Mesenchymal stem cell (in vitro differentiated cells and primary cell): ENCODE measurements around the gene SNRPE. TPM values are rescaled to one million over a fixed set of nuclear protein-coding genes. Genes with fewer than 3 reads are reported as not detected.

Source experiments
- DNase-seq: peaks from one replicate; pipeline ENCODE4 v3.0.0-alpha.2; 2013
- H2AFZ ChIP-seq: one replicate; pipeline ENCODE4 v1.6.1; 2013; ENCODE audit warnings: low read depth, mild to moderate bottlenecking, control low read depth, inconsistent platforms, low read length, moderate library complexity
- H2AK5ac ChIP-seq: 2 replicates; pipeline ENCODE4 v1.6.1; 2013; ENCODE audit warnings: low read length, moderate library complexity, mild to moderate bottlenecking, inconsistent platforms; ENCODE audit not compliant: severe bottlenecking
- H2BK120ac ChIP-seq: one replicate; pipeline ENCODE4 v1.6.1; 2013; ENCODE audit warnings: low read depth, mild to moderate bottlenecking, inconsistent platforms, low read length, moderate library complexity
- H2BK12ac ChIP-seq, 2 experiments: one replicate each; pipeline ENCODE4 v1.6.1; 2013; ENCODE audit warnings: inconsistent platforms in 2 of 2, low read length in 2 of 2, mild to moderate bottlenecking in 2 of 2, moderate library complexity in 2 of 2, control low read depth in 1 of 2
- H2BK15ac ChIP-seq: one replicate; pipeline ENCODE4 v1.6.1; 2013; ENCODE audit warnings: mild to moderate bottlenecking, low read depth, inconsistent platforms; ENCODE audit not compliant: poor library complexity, severe bottlenecking
- H2BK5ac ChIP-seq: 2 replicates; pipeline ENCODE4 v1.6.1; 2013; ENCODE audit warnings: low read depth, mild to moderate bottlenecking, low read length, control low read depth, inconsistent platforms; ENCODE audit not compliant: poor library complexity, severe bottlenecking
- H3K14ac ChIP-seq, 2 experiments: one replicate each; pipeline ENCODE4 v1.6.1; 2013; ENCODE audit warnings: inconsistent platforms in 2 of 2, low read length in 2 of 2, control low read depth in 1 of 2, mild to moderate bottlenecking in 1 of 2, moderate library complexity in 1 of 2
- H3K18ac ChIP-seq, 2 experiments: one replicate each; pipeline ENCODE4 v1.6.1; 2013; ENCODE audit warnings: inconsistent platforms in 2 of 2, low read length in 2 of 2, control low read depth in 1 of 2, low read depth in 1 of 2, mild to moderate bottlenecking in 1 of 2
- H3K23ac ChIP-seq, 2 experiments: one replicate each; pipeline ENCODE4 v1.6.1; 2013; ENCODE audit warnings: inconsistent platforms in 2 of 2, low read length in 2 of 2, mild to moderate bottlenecking in 2 of 2, moderate library complexity in 2 of 2, control low read depth in 1 of 2
- H3K27ac ChIP-seq: 2 replicates; pipeline ENCODE4 v1.5.1; 2013; ENCODE audit warnings: mild to moderate bottlenecking, moderate library complexity, low read length, control low read depth, inconsistent platforms; ENCODE audit not compliant: poor library complexity, severe bottlenecking
- H3K27me3 ChIP-seq, 2 experiments: 2 replicates each; pipeline versions ENCODE4 v1.6.1 to v1.7.0; 2013; ENCODE audit warnings: low read length in 2 of 2, mild to moderate bottlenecking in 2 of 2, moderate library complexity in 2 of 2, control low read depth in 1 of 2, inconsistent platforms in 1 of 2; ENCODE audit not compliant: control insufficient read depth in 1 of 2, insufficient read depth in 1 of 2
- H3K36me3 ChIP-seq, 2 experiments: 2 replicates each; pipeline versions ENCODE4 v1.6.1 to v1.7.0; 2013; ENCODE audit warnings: low read length in 2 of 2, control low read depth in 1 of 2, inconsistent platforms in 1 of 2, low read depth in 1 of 2, mild to moderate bottlenecking in 1 of 2; ENCODE audit not compliant: insufficient read depth in 2 of 2, control insufficient read depth in 1 of 2
- H3K4ac ChIP-seq, 2 experiments: one replicate each; pipeline ENCODE4 v1.6.1; 2013; ENCODE audit warnings: inconsistent platforms in 2 of 2, low read length in 2 of 2, mild to moderate bottlenecking in 2 of 2, moderate library complexity in 2 of 2, control low read depth in 1 of 2, low read depth in 1 of 2
- H3K4me1 ChIP-seq: 2 replicates; pipeline ENCODE4 v1.6.1; 2013; ENCODE audit warnings: low read depth, low read length, control low read depth; ENCODE audit not compliant: control insufficient read depth, insufficient read depth
- H3K4me2 ChIP-seq: 2 replicates; pipeline ENCODE4 v1.6.1; 2013; ENCODE audit warnings: low read length, mild to moderate bottlenecking, inconsistent platforms; ENCODE audit not compliant: poor library complexity, severe bottlenecking
- H3K4me3 ChIP-seq, 2 experiments: 2 replicates each; pipeline versions ENCODE4 v1.5.1 to v1.7.0; 2013; ENCODE audit warnings: low read length in 2 of 2, mild to moderate bottlenecking in 2 of 2, control low read depth in 1 of 2, low read depth in 1 of 2; ENCODE audit not compliant: insufficient read depth in 1 of 2
- H3K79me1 ChIP-seq: replicated peaks from 2 replicates; pipeline ENCODE4 v1.6.1; 2013; ENCODE audit warnings: mild to moderate bottlenecking, control low read depth, low read length, inconsistent platforms; ENCODE audit not compliant: poor library complexity, severe bottlenecking
- H3K9ac ChIP-seq: 2 replicates; pipeline ENCODE4 v1.7.0; 2013; ENCODE audit warnings: mild to moderate bottlenecking, low read length, moderate library complexity
- H3K9me3 ChIP-seq: 2 replicates; pipeline ENCODE4 v1.7.0; 2013; ENCODE audit warnings: mild to moderate bottlenecking, low read length; ENCODE audit not compliant: control insufficient read depth
- H4K8ac ChIP-seq: one replicate; pipeline ENCODE4 v1.6.1; 2013; ENCODE audit warnings: inconsistent platforms, mild to moderate bottlenecking, low read length, moderate library complexity
- H4K91ac ChIP-seq: one replicate; pipeline ENCODE4 v1.6.1; 2013; ENCODE audit warnings: mild to moderate bottlenecking, low read length, inconsistent platforms
- WGBS: methylation state at CpG from one replicate; pipeline ENCODE4 v1.1.7; 2013; ENCODE audit warnings: mixed read lengths; 5-methylcytosine and 5-hydroxymethylcytosine counted together
- polyA plus RNA-seq, 2 experiments: library from polyadenylated mRNA; stranded (reverse); fragments of 200-250 nt; gene quantifications; one replicate each; pipeline ENCODE4 v1.2.3, GENCODE V29; 2013

The SNRPE gene
- 221 TPM for polyA plus RNA-seq (2013, experiment 1 of 2)
- 233 TPM for polyA plus RNA-seq (2013, experiment 2 of 2)

DNA sequence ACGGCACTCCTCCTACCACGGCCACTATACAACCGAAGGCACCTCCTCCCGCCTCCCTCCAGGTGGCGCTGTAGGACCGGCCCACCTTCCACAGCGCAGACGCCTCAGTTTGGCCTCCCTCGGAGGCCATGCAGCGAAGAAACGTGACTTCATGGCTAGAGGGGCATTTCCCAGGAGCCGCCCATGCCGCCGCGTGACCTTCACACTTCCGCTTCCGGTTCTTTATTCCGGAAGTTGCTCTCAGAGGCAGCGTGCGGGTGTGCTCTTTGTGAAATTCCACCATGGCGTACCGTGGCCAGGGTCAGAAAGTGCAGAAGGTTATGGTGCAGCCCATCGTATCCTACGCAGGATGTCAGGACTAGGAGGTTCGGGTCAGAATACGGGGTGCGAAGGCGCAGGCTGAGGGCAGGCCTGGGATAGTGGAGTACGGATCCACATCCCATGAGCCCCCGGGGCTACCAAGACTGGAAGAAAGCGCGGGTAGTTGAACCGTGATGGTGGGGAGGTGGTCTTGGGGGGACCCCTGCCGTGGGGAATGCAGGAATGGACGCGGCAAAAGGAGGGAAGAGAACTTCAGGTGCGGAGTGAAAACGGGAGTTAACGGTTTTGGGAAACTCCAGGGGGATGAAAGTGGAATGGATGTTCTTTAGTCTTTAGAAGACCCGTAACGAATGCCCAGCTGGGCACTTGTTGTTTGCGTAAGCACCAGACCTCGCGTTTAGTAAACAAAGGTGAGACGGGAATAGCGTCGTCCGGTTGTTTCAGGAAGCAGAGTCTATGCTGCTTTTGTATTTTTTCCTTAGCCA is at the start of gene SNRPE:
TSS of gene SNRPE (plus strand) at position 221 of the 806 bp plus-strand sequence. CDS start at position 282, 61 bp downstream.
- H3K4ac ChIP-seq, result peak within 1 kb of the TSS; percentile 19 to 77
- H2BK15ac ChIP-seq, result no peak within 1 kb of the TSS
- H2BK12ac ChIP-seq, result peak within 1 kb of the TSS in 1 of 2 experiments; percentile 63
- peak within 1 kb of the TSS; percentile 93 for H4K8ac ChIP-seq
- peak within 1 kb of the TSS; percentile 12 for H2BK120ac ChIP-seq
- peak within 1 kb of the TSS; percentile 50 to 99 for H3K18ac ChIP-seq
- peaks cover 9 to 37% of the 10 kb centered on the region in 2 experiments for H3K36me3 ChIP-seq
- H3K4me1 ChIP-seq, result peaks cover 12% of the 10 kb centered on the region
- peak within 1 kb of the TSS; percentile 91 for H2AFZ ChIP-seq
- under 1% methylated on average over 48 of the region's 48 CpGs for WGBS
- H4K91ac ChIP-seq, result peak within 1 kb of the TSS; percentile 60
- H3K23ac ChIP-seq, result peak within 1 kb of the TSS in 1 of 2 experiments; percentile 23
- no peaks in the 10 kb centered on the region for H3K9me3 ChIP-seq
- peaks cover 6% of the 10 kb centered on the region for H3K79me1 ChIP-seq
- H3K4me3 ChIP-seq, result peak within 1 kb of the TSS; percentile 92 to 98
- H2BK5ac ChIP-seq, result peak within 1 kb of the TSS; percentile 5
- H2AK5ac ChIP-seq, result peak within 1 kb of the TSS; percentile 68
- DNase-seq, result peak; percentile 99
- no peaks in the 10 kb centered on the region for H3K27me3 ChIP-seq
- peak within 1 kb of the TSS in 1 of 2 experiments; percentile 100 for H3K14ac ChIP-seq
- peak within 1 kb of the TSS; percentile 38 for H3K27ac ChIP-seq
- peak within 1 kb of the TSS; percentile 86 for H3K4me2 ChIP-seq
- H3K9ac ChIP-seq, result peak within 1 kb of the TSS; percentile 96

DNA sequence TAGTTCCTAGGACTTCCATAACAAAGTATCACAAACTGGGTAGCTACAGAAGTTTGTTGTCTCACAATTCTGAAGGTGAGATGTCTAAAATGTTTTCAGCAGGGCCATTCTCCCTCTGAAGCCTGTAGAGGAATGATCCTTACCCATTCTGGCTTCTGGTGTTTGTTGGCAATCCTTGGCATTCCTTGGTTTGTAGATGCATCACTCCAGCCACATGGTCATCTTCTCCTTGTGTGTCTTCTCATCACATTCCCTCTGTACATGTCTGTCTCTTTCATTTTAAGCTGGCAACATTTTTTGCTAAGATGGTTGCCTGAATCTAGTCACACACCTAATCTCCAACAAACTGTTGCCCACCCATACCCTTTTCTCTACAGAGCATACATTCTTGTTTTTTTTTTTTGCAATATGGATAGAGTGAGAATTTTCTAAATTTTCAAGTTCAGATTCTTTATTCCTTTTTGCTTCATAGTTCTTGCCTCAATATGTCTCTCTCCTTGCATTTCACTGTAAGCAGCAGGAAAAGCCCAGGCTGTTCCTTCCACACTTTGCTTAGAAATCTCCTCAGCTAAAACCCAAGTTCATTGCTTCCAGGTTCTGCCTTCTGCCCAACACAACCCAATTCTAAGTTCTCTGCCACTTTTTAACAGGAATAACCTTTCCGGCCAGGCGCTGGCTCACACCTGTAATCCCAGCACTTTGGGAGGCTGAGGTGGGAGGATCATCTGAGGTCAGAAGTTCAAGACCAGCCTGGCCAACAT is 47.6 kb upstream of the SNRPE start:
- no peak overlapping the region for H3K9ac ChIP-seq
- no peaks in the 10 kb centered on the region for H3K9me3 ChIP-seq
- DNase-seq, result no peak
- no peak overlapping the region for H3K4me2 ChIP-seq
- peaks cover 5% of the 10 kb centered on the region for H3K79me1 ChIP-seq
- no peak overlapping the region for H2BK120ac ChIP-seq
- no peak overlapping the region for H2AK5ac ChIP-seq
- no peak overlapping the region for H2BK5ac ChIP-seq
- H4K91ac ChIP-seq, result no peak overlapping the region
- no peak overlapping the region for H3K18ac ChIP-seq
- H3K27ac ChIP-seq, result no peak overlapping the region
- H3K4me3 ChIP-seq, result no peak overlapping the region
- no peak overlapping the region for H2BK12ac ChIP-seq
- H3K14ac ChIP-seq, result no peak overlapping the region
- H2BK15ac ChIP-seq, result no peak overlapping the region
- no peak overlapping the region for H2AFZ ChIP-seq
- H3K4me1 ChIP-seq, result no peaks in the 10 kb centered on the region
- no peak overlapping the region for H4K8ac ChIP-seq
- H3K36me3 ChIP-seq, result peaks cover 23 to 78% of the 10 kb centered on the region in 2 experiments
- no peaks in the 10 kb centered on the region for H3K27me3 ChIP-seq
- WGBS, result 100% methylated on average over 2 of the region's 2 CpGs
- H3K23ac ChIP-seq, result no peak overlapping the region
- no peak overlapping the region for H3K4ac ChIP-seq

DNA sequence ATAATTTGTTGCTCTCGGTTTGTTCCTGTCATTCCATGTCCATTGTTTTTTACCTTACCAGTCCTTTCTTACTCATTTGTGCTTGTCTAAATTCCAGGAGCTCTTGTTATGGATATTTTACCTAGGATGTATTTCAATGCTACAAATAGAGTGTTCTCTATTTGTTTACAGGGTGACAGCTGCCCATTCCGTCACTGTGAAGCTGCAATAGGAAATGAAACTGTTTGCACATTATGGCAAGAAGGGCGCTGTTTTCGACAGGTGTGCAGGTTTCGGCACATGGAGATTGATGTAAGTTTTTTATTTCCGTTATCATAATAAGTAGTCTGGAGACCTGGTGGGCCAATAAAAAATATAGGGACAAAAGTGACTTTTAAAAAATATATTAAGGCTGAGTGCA is 43.0 kb upstream of the SNRPE start:
- Histone ChIP-seq H4K91ac (no peak overlapping the region), H2AK5ac (no peak overlapping the region), H2AFZ (no peak overlapping the region), H3K4me1 (no peaks in the 10 kb centered on the region), H3K9me3 (no peaks in the 10 kb centered on the region), H3K4me3 (no peak overlapping the region), H3K14ac (no peak overlapping the region), H3K23ac (no peak overlapping the region), H2BK5ac (no peak overlapping the region), H3K27ac (no peak overlapping the region), H3K9ac (no peak overlapping the region), H3K79me1 (peaks cover 7% of the 10 kb centered on the region), H3K4ac (no peak overlapping the region), H2BK12ac (no peak overlapping the region), H3K27me3 (no peaks in the 10 kb centered on the region), H2BK120ac (no peak overlapping the region), H2BK15ac (no peak overlapping the region), H3K18ac (no peak overlapping the region), H4K8ac (no peak overlapping the region), H3K4me2 (no peak overlapping the region), H3K36me3 (peaks cover 45 to 91% of the 10 kb centered on the region in 2 experiments)
- DNase-seq, result no peak
- 98% methylated on average over 5 of the region's 6 CpGs for WGBS

DNA sequence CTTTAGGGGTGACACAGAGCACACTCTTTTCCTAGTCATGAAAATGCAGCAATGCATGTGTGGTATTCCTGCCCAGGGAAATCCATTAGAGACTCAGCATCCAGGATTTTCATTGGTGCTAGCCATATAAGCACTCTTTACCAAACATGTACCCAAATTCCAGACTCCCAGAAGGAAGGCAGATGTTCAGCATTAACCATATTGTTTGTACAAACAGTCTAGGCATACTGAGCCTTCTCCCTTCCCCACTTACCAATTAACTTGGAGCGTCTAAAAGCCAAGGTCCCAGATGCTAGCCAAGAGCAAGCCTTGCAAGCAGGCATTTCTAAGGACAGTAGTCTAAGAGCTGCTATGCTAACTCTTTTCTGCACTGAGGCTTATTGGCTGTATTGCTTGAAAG is 38.1 kb upstream of the SNRPE start:
- peaks cover 3% of the 10 kb centered on the region for H3K79me1 ChIP-seq
- no peak overlapping the region for H3K23ac ChIP-seq
- no peak overlapping the region for H2BK12ac ChIP-seq
- no peak overlapping the region for H3K4me2 ChIP-seq
- peaks cover 40 to 89% of the 10 kb centered on the region in 2 experiments for H3K36me3 ChIP-seq
- no peak overlapping the region for H2BK5ac ChIP-seq
- no peak overlapping the region for H3K27ac ChIP-seq
- H4K91ac ChIP-seq, result no peak overlapping the region
- H2AK5ac ChIP-seq, result no peak overlapping the region
- H2BK120ac ChIP-seq, result no peak overlapping the region
- H3K4me3 ChIP-seq, result no peak overlapping the region
- H3K9me3 ChIP-seq, result no peaks in the 10 kb centered on the region
- no peak for DNase-seq
- H2BK15ac ChIP-seq, result no peak overlapping the region
- H3K4me1 ChIP-seq, result no peaks in the 10 kb centered on the region
- no peak overlapping the region for H3K18ac ChIP-seq
- no peaks in the 10 kb centered on the region for H3K27me3 ChIP-seq
- no peak overlapping the region for H4K8ac ChIP-seq
- no peak overlapping the region for H3K9ac ChIP-seq
- no peak overlapping the region for H3K14ac ChIP-seq
- 100% methylated on average over 1 of the region's 1 CpG for WGBS
- no peak overlapping the region for H3K4ac ChIP-seq
- H2AFZ ChIP-seq, result no peak overlapping the region
